Measurements from ENCODE around the gene NAP1L1. TPM values are rescaled to one million over a fixed set of nuclear protein-coding genes. Genes with fewer than 3 reads are reported as not detected.
A peak's percentile ranks its signal among the peaks of the same experiment; 100 is the strongest.

Gene NAP1L1
- total RNA-seq, 1 donor = 233 TPM

GRCh38 chr12:76042147-76042546 is 42.3 kb downstream of the NAP1L1 start:
- peak; percentile 60 for DNase-seq (ENCODE audit: low read depth)
- no peak overlapping the region for H3K4me3 ChIP-seq (ENCODE audit: low read depth, low read length)
- no peak for TF ChIP-seq CTCF (IDR thresholded peaks at IDR 0.05; ENCODE audit: insufficient read depth, low read depth, low read length)

- TF ChIP-seq CTCF (IDR thresholded peaks at IDR 0.05; ENCODE audit: insufficient read depth, low read depth, low read length) = no peak
- no peak overlapping the region for H3K4me3 ChIP-seq (ENCODE audit: low read depth, low read length)
- no peak for DNase-seq (ENCODE audit: low read depth)
Observed at GRCh38 chr12:76041406-76041805, 43.1 kb downstream of the NAP1L1 start.

GRCh38 chr12:76040461-76040860 is 44.0 kb downstream of the NAP1L1 start:
- no peak for TF ChIP-seq CTCF (IDR thresholded peaks at IDR 0.05; ENCODE audit: insufficient read depth, low read depth, low read length)
- DNase-seq (ENCODE audit: low read depth) = no peak
- H3K4me3 ChIP-seq (ENCODE audit: low read depth, low read length) = no peak overlapping the region

GRCh38 chr12:76038176-76038575 is 46.3 kb downstream of the NAP1L1 start:
- no peak for DNase-seq (ENCODE audit: low read depth)
- no peak for TF ChIP-seq CTCF (IDR thresholded peaks at IDR 0.05; ENCODE audit: insufficient read depth, low read depth, low read length)
- no peak overlapping the region for H3K4me3 ChIP-seq (ENCODE audit: low read depth, low read length)

GRCh38 chr12:76037130-76038103 is 47.1 kb downstream of the NAP1L1 start:
- H3K4me3 ChIP-seq (ENCODE audit: low read depth, low read length) = no peak overlapping the region
- peak; percentile 94 for TF ChIP-seq CTCF (IDR thresholded peaks at IDR 0.05; ENCODE audit: insufficient read depth, low read depth, low read length)
- DNase-seq (ENCODE audit: low read depth) = peak; percentile 88

GRCh38 chr12:76035045-76035444 is 49.4 kb downstream of the NAP1L1 start:
- TF ChIP-seq CTCF (IDR thresholded peaks at IDR 0.05; ENCODE audit: insufficient read depth, low read depth, low read length) = no peak
- no peak for DNase-seq (ENCODE audit: low read depth)
- no peak overlapping the region for H3K4me3 ChIP-seq (ENCODE audit: low read depth, low read length)

All from fibroblast of villous mesenchyme (primary cell).